ENCODE measurements around the gene DHCR7. TPM values are rescaled to one million over a fixed set of nuclear protein-coding genes. Genes with fewer than 3 reads are reported as not detected.

The DHCR7 gene
- total RNA-seq, 3 donors from 2014 or later: 26.5 to 68.6 (median 62.3) TPM

- intact Hi-C loops (cut with DNase I, micrococcal nuclease): no loop called here
- DNase-seq (peak in 1 of 3 donors; percentile 15), ATAC-seq (no peak)
- Histone ChIP-seq H3K9me3 (no peaks in the 10 kb centered on the region), H3K36me3 (ENCODE audit: low read depth) (peaks cover 9% of the 10 kb centered on the region), H3K4me1 (ENCODE audit: low read depth) (no peaks in the 10 kb centered on the region), H3K4me3 (no peak overlapping the region)
- no peak for TF ChIP-seq CTCF (IDR thresholded peaks at IDR 0.05)
These were observed 15.4 kb upstream of the DHCR7 start for GRCh38 chr11:71463331-71464211.

- ATAC-seq: no peak
- peak in 1 of 3 donors; percentile 13 for DNase-seq
- H3K4me3 ChIP-seq: no peak overlapping the region
- intact Hi-C loops (cut with DNase I, micrococcal nuclease): no loop called here
- H3K4me1 ChIP-seq (ENCODE audit: low read depth): no peaks in the 10 kb centered on the region
- H3K36me3 ChIP-seq (ENCODE audit: low read depth): peaks cover 9% of the 10 kb centered on the region
- TF ChIP-seq CTCF (IDR thresholded peaks at IDR 0.05): no peak
- no peaks in the 10 kb centered on the region for H3K9me3 ChIP-seq
These were observed 14.5 kb upstream of the DHCR7 start for GRCh38 chr11:71462726-71463125.

GRCh38 chr11:71461696-71462095, 13.5 kb upstream of the DHCR7 start:
- Histone ChIP-seq H3K4me3 (no peak overlapping the region), H3K4me1 (ENCODE audit: low read depth) (no peaks in the 10 kb centered on the region), H3K36me3 (ENCODE audit: low read depth) (peaks cover 16% of the 10 kb centered on the region), H3K9me3 (no peaks in the 10 kb centered on the region)
- ATAC-seq (no peak), DNase-seq (no peak)
- intact Hi-C loops (cut with DNase I, micrococcal nuclease): no loop called here
- no peak for TF ChIP-seq CTCF (IDR thresholded peaks at IDR 0.05)

GRCh38 chr11:71459767-71460320, 11.7 kb upstream of the DHCR7 start:
- Histone ChIP-seq H3K9me3 (no peaks in the 10 kb centered on the region), H3K36me3 (ENCODE audit: low read depth) (peaks cover 19% of the 10 kb centered on the region), H3K4me3 (no peak overlapping the region), H3K4me1 (ENCODE audit: low read depth) (peaks cover 2% of the 10 kb centered on the region)
- DNase-seq (peak in 1 of 3 donors; percentile 18), ATAC-seq (no peak)
- intact Hi-C loops (cut with DNase I, micrococcal nuclease): no loop called here
- no peak for TF ChIP-seq CTCF (IDR thresholded peaks at IDR 0.05)

DNA sequence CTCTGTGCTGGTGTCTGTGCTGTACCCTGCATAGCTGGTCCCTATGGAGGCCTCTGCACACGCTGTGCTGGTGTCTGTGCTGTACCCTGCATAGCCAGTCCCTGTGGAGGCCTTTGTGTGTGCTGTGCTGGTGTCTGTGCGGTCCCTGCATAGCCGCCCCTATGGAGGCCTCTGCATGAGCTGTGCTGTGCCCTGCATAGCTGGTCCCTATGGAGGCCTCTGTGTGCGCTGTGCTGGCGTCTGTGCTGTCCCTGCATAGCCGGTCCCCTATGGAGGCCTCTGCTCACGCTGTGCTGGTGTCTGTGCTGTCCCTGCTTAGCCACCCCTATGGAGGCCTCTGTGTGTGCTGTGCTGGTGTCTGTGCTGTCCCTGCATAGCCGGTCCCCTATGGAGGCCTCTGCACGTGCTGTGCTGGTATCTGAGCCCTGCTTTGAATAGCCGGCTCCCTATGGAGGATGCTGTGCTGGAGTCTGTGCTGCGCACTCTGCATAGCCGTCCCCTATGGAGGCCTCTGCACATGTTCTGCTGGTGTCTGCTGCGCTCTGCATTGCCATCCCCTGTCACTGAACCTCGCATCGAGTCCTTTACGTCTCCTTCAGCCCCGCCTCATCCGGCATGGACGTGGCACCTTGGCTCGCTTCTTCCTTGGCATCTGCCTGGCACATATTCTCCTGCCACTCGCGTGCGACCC, 11.0 kb upstream of the DHCR7 start:
- Histone ChIP-seq H3K4me3 (no peak overlapping the region), H3K4me1 (ENCODE audit: low read depth) (peaks cover 8% of the 10 kb centered on the region), H3K36me3 (ENCODE audit: low read depth) (peaks cover 19% of the 10 kb centered on the region), H3K9me3 (no peaks in the 10 kb centered on the region)
- no peak for TF ChIP-seq CTCF (IDR thresholded peaks at IDR 0.05)
- ATAC-seq: no peak
- intact Hi-C loops (cut with DNase I, micrococcal nuclease): no loop called here
- peak in 1 of 3 donors; percentile 18 for DNase-seq

All from mucosa of descending colon (tissue), 3 donors.